ENCODE data around the gene TXK.

- TF ChIP-seq POLR2A (IDR thresholded peaks at IDR 0.05) (no peak), CTCF (IDR thresholded peaks at IDR 0.05) (no peak)
Observed at GRCh38 chr4:48116582-48116981, 17.5 kb downstream of the TXK start.
